NCI-H1092 treated with DMSO at 0.1 percent for 48 hours (cell line): ENCODE data around the gene RPLP1.
A peak's percentile ranks its signal among the peaks of the same experiment; 100 is the strongest.

Experiments
- DNase-seq: peaks from one replicate; lab custom pipeline; 2025; lab: John Stamatoyannopoulos, UW

Gene RPLP1

DNA sequence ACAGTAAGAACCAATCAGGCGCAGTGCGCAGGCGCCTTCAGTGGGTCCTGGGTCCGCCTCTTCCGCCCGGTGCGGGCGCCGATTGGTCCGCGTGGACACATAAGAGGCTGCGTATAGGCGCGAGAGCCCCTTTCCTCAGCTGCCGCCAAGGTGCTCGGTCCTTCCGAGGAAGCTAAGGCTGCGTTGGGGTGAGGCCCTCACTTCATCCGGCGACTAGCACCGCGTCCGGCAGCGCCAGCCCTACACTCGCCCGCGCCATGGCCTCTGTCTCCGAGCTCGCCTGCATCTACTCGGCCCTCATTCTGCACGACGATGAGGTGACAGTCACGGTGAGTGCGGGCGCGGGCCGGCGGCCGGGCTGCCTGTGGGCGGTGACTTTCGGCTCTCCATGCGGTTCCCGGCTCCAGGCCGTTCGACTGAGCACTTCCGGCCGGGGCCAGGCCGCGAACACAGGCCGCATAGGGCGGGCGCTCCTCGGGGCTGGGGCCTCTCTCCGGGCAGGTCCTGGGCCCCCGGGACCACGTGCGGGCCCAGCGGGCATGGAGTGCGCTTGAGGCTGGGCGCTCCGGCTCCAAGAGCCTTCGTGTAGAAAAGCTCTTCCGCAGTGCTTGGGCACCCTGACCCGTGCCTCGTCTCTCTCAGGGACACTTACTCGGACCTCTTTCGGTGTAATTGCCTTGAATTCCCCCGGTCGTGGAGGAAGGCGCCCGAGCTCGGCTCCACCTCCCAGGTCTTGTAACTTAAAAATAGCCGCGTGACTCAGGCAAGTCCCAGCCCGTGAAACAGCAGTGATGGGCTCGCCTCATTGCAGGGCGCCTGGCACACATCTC is at the start of gene RPLP1:
TSS of gene RPLP1 (plus strand) at position 127 of the 830 bp plus-strand sequence. CDS start at position 258, 131 bp downstream.
- DNase-seq: peak; percentile 87

DNA sequence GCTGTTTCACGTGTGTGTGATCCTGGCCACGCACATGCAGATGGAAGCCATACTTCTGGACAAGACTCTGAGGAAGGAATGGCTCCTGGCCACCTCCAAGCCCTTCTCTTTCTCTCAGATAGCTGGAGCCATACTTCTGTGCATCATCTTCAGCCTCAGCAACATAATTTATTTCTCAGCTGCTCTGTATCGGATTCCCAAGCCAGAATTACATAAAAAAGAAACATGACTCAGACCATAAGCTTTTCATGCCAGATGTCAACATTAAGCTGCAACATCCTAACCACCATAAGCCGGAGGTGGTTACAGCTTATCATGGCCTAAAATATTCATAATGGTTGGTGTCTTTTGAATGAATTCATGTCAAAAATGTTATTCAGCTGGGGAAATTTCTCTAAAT is 49.0 kb upstream of the RPLP1 start:
- DNase-seq: no peak

DNA sequence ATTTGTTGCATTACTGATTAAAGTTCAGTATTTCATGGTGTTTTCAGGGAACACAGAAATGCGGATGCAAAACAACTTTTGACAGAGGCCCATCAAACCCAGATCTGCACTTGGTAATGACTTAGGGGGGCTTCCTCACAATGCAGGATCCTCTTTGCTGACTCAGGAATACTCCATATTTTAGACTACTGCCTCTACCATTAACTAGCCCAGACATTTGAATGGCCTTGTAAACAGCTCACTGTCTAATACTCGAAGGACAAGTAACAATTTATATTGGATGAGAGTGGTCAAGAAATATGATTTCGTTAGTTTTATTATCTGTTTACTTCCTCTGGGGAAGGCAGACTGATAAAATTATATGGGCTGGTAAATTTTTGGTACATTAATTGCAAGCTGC is 47.5 kb upstream of the RPLP1 start:
- DNase-seq: no peak

DNA sequence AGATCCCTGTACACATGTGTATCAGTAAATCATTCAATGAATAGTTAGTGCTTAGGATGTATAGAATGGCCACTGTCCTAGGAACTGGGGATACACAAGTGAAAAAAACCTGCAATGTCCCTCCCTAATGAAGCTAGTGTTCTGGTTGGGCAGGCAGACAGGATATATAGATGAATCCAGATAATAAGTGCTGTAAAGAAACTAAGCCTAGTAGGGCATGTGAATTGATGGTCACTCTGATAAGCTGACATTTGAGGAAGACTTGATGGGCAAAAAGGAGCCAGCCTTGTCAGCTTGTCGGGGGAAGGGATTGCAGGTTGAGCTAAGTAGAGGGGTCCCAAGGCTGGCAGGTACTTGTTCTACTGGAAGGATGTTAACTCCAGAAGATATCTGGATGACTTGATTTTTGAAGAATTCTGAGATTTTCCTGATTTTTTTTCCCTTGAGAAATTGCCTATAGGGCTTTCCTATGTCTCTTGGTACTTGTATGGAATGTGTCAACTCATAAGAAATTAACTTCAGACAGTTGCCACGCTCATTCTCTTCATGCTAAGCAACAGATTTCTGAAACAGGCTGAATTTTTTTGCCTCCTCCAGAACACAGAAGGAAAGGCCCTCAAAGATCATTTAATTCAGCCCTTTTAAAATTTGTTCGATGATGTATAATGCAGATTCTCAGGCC is 44.8 kb upstream of the RPLP1 start:
- DNase-seq: no peak

DNA sequence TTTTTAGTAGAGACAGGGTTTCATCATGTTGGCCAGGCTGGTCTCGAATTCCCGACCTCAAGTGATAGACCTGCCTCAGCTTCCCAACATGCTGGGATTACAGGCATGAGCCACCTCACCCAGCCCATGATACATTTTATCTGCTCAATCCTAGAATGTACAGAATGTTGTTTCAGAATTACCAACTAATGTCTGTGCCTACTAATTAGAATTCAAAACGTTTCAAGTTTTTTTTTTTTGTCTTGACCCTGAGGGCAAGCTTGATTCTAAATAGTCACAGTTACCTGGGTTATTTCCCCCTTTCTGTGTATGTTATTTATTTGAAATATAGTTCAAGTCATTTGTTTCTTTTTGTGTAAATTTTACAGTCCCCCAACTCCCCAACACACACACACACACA is 43.8 kb upstream of the RPLP1 start:
- DNase-seq: no peak

DNA sequence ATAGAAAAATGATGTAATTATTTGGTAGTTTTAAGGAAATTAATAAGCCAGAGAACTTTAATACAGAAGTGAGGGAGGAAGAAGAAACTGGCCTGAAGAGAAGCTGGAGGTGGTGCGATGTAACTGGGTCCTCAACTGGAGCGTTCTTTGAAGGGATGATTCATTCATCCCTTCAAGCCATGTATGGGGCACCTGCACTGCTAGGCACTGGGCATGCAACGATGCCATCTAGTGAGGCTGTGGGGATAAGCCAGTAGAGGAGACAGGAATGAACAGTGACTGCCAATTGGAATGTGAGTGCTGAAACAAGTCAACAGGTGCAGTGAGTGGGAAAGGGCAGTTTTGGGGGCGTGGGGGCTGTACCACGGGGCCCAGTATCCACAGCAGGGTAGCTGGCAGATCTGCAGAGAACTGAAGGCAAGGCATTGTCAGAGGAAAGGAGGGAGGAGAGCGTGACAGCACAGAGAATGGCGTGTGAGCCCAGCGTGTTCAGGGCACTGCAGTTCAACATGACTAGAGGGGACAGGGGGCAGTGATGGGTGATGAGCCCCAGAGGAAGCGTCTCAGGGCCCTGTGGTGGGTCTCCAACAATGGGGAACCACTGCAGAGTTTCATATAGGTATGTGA is 42.3 kb upstream of the RPLP1 start:
- DNase-seq: peak; percentile 29

DNA sequence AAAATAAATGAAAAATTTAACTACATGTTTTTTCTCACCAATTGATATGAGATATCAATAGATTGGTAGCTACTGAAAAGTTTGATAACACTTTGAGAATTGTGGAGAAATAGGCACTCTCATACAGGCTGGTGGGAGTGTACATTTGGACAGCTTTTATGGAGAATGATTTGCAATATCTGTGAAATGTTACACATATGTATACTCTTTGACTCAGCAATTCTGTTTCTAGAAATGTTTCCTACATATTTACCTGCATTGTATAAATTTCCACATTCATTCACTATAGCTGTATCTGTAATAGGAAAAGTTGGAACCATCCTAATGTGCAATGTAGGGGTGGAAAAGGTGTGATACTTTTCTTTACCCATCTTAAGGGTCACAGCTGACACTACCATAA is 40.3 kb upstream of the RPLP1 start:
- no peak for DNase-seq

DNA sequence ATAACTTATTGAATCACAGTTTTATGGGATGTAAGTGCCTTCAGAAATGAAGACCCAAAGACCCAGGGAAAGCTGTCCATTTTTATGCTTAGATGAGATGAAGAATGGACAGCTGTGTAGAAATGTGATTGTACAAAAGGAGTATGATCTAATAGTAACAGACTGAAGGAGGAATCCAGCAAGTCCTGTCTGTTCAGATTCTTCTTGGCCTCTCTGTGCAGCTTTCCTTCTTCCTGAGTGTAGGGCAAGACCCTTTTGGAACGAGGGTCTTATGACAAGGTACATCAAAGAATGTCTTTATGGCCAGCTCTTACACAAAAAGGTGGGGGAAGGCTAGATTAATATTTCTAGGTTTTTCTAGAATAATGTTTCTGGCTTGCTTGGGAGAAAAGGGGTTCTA is 39.9 kb upstream of the RPLP1 start:
- DNase-seq: no peak

DNA sequence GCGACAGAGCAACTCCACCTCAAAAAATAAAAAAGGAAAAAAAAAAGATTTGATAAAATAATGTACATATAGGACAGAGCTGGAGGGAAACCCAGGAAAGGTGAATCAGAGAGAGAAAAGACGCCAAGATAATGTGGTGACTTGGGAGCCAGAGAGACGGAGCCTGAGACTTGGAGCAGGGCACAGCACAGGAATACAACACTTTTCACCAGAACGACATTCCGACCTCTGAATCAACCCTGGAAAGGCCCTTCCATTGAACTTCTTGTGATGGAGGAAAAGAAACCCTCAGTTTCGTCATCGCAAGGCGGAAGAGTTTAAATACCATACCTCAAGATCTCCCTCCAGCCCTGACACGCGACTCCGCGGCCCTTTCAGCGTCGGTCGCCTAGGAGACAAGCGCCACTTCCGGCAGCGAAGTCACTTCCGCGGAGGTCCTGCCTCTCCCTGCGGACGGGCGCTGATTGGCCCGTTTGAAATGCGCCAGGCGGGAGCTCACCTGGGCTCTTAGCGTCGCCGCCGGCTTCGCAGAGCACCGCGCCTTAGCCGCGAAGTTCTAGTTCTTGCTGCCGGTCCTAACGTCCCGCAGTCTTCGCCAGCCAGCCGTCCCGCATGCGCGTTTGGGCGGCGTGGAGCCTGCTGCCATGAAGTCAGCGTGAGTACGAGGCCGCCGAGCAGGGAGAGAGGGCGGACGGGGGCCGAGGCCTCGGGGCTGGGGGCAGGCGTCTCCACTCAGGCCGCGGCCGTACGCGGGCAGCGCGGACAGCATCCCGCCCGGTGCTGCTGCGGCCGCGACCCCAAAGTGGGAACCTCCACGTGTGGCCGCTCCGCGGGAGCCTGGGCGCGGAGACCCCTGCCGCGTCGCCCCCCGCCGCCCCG is 38.6 kb upstream of the RPLP1 start, which contains the start of gene KIF23:
TSS of gene KIF23 (plus strand) at position 528 of the 879 bp plus-strand sequence. CDS start at position 645, 117 bp downstream.
- DNase-seq: peak; percentile 84

DNA sequence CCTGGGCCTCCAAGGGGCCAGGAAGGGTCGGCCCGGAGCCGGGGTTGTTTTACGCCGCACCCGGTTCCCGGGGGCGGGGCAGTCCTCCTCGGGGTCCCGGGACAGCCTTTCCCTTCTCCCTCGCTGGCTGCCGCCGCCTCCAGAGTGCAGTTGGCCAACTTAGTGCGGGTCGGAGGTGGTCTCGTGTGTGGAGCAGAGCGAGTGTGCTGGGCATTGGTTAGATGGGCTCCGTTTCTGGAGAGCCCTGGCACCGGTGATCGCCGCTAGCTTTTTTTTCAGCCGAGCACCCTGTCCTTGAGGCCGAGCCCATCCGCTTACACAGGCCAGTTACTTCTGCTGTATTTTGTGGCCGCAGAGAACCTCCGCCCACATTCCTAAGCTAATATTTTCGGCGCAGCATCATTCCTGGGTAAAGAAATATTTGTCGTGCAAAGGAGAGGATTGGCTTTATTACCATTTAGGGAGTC is 37.9 kb upstream of the RPLP1 start:
- DNase-seq: peak; percentile 18

DNA sequence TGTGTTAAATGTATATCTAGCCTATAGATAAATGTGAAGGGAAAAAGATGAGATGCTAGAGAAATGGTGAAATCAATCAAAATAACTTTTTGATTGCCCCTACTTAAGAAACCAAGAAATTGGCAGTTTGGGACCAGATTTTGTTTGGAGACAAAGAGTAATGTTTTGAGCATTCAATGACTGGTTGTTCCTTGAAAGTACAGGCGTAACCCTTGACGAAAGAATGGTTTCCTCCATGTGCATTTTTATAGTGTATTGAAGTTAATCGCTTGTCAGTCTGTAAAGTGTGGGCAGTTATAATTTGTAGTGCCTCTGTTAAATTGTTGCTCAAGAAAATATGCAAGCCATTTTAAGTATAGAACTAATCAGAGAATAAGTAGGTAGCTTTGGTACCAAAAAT is 37.2 kb upstream of the RPLP1 start:
- DNase-seq: no peak

DNA sequence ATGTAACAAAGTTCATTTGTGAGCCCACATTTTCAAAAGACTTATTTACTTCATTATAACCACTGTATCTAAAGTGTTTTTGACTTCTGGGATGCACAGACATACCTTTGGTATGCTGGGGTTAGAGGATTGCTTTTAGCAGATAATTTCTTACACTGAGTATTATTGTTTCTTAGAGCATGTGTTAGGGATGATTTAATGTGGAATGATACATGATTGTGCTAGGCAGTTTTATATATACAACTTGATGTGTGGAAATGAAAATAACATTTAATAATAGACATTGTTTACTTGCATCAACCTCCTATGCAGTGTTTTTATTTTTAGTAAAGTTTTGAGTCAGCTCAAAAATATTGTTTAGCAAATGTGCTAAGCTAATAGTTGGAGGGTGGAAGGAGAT is 35.0 kb upstream of the RPLP1 start:
- DNase-seq: no peak

DNA sequence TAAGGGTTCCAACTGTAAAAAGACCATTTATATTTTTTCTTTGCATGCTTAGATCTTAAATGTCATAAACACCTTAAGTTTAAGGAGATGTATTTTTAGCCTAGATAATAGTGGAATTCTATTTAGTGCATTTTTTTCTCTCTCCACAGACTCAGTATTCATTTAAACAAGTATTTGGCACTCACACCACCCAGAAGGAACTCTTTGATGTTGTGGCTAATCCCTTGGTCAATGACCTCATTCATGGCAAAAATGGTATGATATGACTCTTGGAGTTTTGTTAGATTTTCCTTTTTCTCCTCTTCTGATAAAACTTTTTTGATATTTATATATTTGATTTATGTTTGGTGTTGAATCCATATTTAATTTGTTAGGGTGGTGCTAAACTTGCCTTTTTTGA is 31.1 kb upstream of the RPLP1 start:
- no peak for DNase-seq

DNA sequence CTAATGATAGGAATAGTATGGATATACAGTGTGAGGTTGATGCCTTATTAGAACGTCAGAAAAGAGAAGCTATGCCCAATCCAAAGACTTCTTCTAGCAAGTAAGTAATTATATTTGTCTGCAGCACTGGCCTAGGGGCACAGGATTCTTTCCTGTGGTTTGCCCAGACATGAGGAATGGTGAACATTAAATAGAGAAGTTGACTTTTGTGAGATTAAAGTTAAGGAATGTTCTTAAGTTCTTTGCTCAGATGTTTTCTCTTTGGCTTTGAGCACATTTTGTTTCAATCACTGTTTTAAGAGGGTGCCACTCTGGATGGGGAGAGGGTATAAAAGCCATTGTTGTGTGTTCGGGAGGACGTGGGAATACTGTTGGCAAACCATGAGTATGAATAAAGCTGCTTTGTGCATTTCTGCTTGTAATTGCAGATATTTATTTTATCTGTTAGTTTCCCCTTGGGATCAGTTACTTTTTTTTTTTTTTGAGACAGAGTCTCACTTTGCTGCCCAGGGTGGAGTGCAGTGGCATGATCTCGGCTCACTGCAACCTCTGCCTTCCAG is 30.2 kb upstream of the RPLP1 start:
- DNase-seq: no peak

DNA sequence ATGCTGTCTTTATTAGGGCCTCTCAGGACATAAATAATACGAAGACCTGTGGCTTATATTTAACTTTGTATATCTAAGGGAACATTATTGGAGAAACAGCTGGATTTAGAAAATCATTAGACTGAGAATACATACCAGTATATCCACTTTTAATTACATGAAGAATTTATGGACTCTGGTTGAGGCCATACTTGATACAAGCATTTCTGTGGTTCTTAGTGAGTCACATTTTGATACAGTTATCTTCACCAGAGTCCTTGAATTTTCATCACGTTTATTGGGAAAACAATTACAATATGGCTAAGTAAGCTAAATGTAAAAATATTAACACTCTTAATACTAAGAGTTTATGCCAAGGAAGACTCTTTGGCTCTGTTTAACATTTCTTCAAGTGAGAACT is 28.6 kb upstream of the RPLP1 start:
- DNase-seq: no peak

DNA sequence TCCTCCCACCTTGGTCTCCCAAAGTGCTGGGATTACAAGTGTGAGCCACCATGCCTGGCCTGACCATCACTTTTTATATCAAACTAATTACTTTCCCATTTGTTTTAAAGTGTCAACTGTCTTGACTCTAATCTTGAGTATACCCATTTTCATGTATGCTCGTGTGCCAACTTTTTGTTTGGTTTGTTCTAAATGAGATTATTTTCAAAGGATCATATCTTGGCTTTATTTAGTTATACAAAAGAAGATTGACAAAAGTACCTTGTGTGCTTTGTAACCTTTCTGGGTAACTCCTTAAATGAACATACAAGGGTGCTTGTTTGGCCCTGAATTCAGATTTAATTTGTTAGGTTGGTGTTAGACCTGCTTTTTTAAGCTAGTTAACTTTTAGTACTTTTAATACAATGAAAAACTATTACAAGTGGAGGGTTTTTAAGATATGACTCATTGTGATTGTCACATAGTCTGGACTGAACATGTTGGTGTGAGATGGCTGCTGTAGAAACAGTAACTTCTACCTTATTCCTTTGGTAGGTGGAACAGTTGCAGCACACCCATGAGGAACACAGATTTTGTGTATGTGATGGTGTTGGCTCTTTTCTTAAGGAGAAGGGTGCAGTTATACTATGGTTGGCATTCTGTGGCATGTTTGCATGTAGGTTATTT is 27.7 kb upstream of the RPLP1 start:
- DNase-seq: no peak

DNA sequence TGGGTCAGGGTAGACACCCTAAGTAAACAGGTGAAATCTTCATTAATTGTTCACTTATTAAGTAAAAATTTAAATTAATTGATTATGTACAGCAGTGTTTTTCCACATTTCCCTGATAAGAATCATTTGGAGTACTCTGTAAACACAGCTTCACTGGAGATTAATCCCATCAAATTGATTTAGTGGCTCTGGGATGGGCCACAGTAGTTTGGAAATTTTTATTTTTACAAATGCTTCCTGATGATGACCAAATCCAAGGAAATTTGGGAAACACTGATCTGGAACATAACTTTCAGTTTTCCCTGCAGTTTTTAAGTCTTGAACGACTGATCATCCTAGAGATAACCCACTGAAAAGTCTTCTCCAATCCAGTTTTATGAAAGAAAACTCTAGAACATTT is 18.8 kb upstream of the RPLP1 start:
- DNase-seq: no peak

DNA sequence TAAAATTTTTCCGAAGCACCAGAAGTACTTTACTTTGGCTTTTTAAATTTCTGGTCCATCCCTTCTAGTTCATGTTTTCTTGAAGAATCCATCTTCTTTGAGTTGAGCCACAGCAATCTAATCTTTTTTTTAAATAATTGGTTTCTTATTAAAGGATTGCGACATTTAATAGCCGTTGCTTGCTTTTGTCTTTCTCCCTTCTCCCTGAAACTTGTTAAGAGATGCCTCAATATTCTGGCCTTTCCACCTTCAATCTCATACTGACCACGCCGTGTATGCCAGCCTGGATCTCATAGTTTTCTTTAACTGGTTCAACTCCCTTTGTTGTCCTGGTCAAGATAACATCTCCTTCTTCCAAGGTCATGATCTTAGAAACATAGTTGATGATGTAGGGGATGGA is 18.4 kb upstream of the RPLP1 start:
- DNase-seq: no peak

DNA sequence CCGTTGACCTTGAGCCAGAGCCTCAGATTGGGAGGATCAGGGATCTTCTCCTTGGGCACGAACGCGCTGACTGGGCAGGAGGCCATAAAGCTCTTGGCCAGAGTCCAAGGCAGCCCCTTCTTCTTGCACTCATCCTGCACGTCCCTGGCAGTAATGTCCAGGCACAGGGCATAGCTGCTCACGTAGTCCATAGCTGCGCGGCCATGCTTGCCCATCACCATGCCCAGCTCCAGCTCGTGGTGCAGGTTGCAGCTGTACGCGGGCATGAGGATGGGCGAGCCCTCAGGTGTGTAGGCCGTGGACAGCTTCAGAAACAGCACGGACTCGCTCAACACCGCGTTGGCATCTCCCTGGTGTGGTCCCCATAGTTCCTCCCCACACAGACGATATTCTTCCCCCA is 17.9 kb upstream of the RPLP1 start:
- no peak for DNase-seq

DNA sequence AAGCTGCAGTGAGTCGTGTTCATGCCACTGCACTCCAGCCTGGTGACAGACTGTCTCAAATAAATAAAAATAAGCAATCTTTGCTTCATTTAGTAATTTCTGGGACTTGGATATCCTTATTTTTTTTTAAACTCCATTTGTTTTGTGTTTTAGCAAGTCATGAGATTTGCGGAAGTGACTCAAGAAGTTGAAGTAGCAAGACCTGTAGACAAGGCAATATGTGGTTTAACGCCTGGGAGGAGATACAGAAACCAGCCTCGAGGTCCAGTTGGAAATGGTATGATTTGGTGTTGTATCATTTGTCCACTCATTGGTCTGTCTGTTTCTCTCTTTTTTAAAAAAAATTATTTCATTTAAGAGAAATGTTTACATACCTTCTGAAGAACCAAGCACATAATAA is 16.6 kb upstream of the RPLP1 start:
- DNase-seq: no peak

DNA sequence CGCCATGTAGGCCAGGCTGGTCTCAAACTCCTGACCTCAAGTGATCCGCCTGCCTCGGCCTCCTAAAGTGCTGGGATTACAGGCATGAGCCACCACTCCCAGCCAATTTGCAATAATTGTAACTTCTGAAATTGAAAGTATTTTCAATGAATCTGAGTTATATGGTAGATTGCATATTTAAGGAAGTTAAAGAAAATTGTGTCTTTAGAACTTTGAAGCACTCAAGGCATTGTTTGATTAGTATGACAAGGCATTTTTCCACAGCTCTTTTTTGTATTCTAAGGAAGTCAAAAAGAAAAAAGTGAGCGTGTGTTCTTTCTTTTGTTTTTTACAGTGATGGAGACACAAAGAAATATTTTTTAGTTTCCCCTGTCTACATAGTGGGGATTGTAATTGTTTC is 15.7 kb upstream of the RPLP1 start:
- DNase-seq: no peak
